Neural progenitor cell (in vitro differentiated cells): Measurements from ENCODE around the gene PATE3.

Experiments used
- CTCF ChIP-seq: fragments of 200-600 bp; sonication (generic); IDR thresholded peaks from 2 replicates; pipeline ENCODE4 v1.5.1; 2017; ENCODE audit warnings: antibody characterized with exemption, mild to moderate bottlenecking
- EZH2 ChIP-seq: fragments of 200-600 bp; sonication (generic); IDR thresholded peaks from 2 replicates; pipeline ENCODE4 v1.6.1; 2017; ENCODE audit warnings: antibody characterized with exemption, mild to moderate bottlenecking, moderate library complexity
- EZH2phosphoT487 ChIP-seq: fragments of 200-600 bp; sonication (generic); IDR thresholded peaks from 2 replicates; pipeline ENCODE4 v1.6.1; 2017; ENCODE audit warnings: antibody characterized with exemption

GRCh38 chr11:125835748-125836147 lies 47.8 kb downstream of the PATE3 start:
- TF ChIP-seq CTCF = no peak
- TF ChIP-seq EZH2 = no peak
- TF ChIP-seq EZH2phosphoT487 = no peak
